NCI-H2196 (cell line): ENCODE measurements around the gene MEIOB.
A peak's percentile ranks its signal among the peaks of the same experiment; 100 is the strongest.
"Not testable (repeated sequence)": the region's sequence is repeated elsewhere in the genome, so short reads cannot be mapped to it uniquely, and the experiment has no call there.

Experiments
- DNase-seq: peaks from one replicate; lab custom pipeline; 2025; ENCODE audit not compliant: unreplicated experiment; lab: John Stamatoyannopoulos, UW

MEIOB gene

GRCh38 chr16:1878256-1878655, 6.3 kb upstream of the MEIOB start:
- DNase-seq: no peak

GRCh38 chr16:1877804-1878203, 5.8 kb upstream of the MEIOB start:
- DNase-seq: peak; percentile 46

GRCh38 chr16:1877089-1877488, 5.1 kb upstream of the MEIOB start:
- no peak for DNase-seq

GRCh38 chr16:1876468-1876867, 4.5 kb upstream of the MEIOB start:
- no peak for DNase-seq

GRCh38 chr16:1876066-1876465, 4.1 kb upstream of the MEIOB start:
- DNase-seq: not testable (repeated sequence)

- no peak for DNase-seq
Measured at GRCh38 chr16:1874854-1875253, 2.9 kb upstream of the MEIOB start.

- no peak for DNase-seq
Measured at GRCh38 chr16:1870365-1871082, 1.4 kb downstream of the MEIOB start.

GRCh38 chr16:1865902-1866690, 5.9 kb downstream of the MEIOB start:
- DNase-seq: no peak

- DNase-seq: peak; percentile 54
Measured at GRCh38 chr16:1863681-1864460, 8.1 kb downstream of the MEIOB start.

- DNase-seq: no peak
Measured at GRCh38 chr16:1862394-1862793, 9.6 kb downstream of the MEIOB start.

GRCh38 chr16:1861730-1862129, 10.2 kb downstream of the MEIOB start:
- DNase-seq: no peak

GRCh38 chr16:1859650-1860049, 12.3 kb downstream of the MEIOB start:
- DNase-seq: no peak

GRCh38 chr16:1858189-1858865, 13.6 kb downstream of the MEIOB start:
- DNase-seq: no peak

GRCh38 chr16:1857433-1858097, 14.4 kb downstream of the MEIOB start:
- DNase-seq: no peak

- DNase-seq: no peak
Measured at GRCh38 chr16:1851793-1852192, 20.2 kb downstream of the MEIOB start.

- DNase-seq: no peak
Measured at GRCh38 chr16:1850981-1851380, 21.0 kb downstream of the MEIOB start.

GRCh38 chr16:1846416-1846815, 25.5 kb downstream of the MEIOB start:
- no peak for DNase-seq

GRCh38 chr16:1845985-1846384, 26.0 kb downstream of the MEIOB start:
- DNase-seq: no peak

- DNase-seq: no peak
Measured at GRCh38 chr16:1839554-1839953, 32.4 kb downstream of the MEIOB start.

GRCh38 chr16:1834096-1834495, 37.9 kb downstream of the MEIOB start:
- DNase-seq: no peak
